Keratinocyte (primary cell): ENCODE measurements around the gene DLG2.

ENCODE experiments used
- CTCF ChIP-seq, 3 experiments: IDR thresholded peaks in 1 of 3; conservative IDR thresholded peaks in 1 of 3; optimal IDR thresholded peaks in 1 of 3; 2 replicates in 2 of 3; 3 replicates in 1 of 3; pipeline versions ENCODE3 to v1.5.1; 2011; ENCODE audit warnings: low read length in 3 of 3, mild to moderate bottlenecking in 3 of 3, moderate library complexity in 2 of 3, control low read depth in 1 of 3, inconsistent platforms in 1 of 3; ENCODE audit not compliant: insufficient read depth in 2 of 3; ENCODE audit errors: extremely low read depth in 1 of 3
- EZH2 ChIP-seq: IDR thresholded peaks from one replicate; pipeline ENCODE4 v1.6.1; 2012; ENCODE audit warnings: inconsistent platforms, mild to moderate bottlenecking, low read length, moderate library complexity

GRCh38 chr11:85127349-85127748 is 499.8 kb downstream of the DLG2 start:
- TF ChIP-seq CTCF (optimal IDR thresholded peaks at IDR 0.05 in 1 of 3, IDR thresholded peaks at IDR 0.05 in 1 of 3, conservative IDR thresholded peaks at IDR 0.05 in 1 of 3; ENCODE audit: extremely low read depth in 1 of 3, insufficient read depth in 2 of 3, low read length in 3 of 3) (no peak), EZH2 (no peak)
